ENCODE data around the gene TEK. TPM values are rescaled to one million over a fixed set of nuclear protein-coding genes. Genes with fewer than 3 reads are reported as not detected.

Gene TEK
- total RNA-seq = 1 to 10 TPM; 1.6 to 6.3 TPM

DNA sequence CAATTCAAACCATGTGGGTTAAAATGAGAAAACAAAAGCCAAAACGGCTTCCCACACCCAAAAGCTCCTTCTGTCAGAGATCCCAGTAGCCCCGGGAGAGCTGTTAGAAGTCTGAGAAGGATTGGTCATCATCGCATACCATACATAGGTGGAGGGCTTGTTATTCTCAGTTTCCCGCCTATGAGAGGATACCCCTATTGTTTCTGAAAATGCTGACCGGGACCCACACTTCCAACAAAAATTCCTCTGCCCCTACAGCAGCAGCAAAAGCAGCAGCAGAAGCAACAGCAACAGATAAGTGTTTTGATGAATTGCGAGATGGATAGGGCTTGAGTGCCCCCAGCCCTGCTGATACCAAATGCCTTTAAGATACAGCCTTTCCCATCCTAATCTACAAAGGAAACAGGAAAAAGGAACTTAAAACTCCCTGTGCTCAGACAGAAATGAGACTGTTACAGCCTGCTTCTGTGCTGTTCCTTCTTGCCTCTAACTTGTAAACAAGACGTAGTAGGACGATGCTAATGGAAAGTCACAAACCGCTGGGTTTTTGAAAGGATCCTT lies at the start of gene TEK:
Gene TEK, plus strand, starts transcription at position 245 of the 561 bp plus-strand sequence. CDS start 366 bp downstream, outside the sequence.
- Histone ChIP-seq H3K27ac (no peak within 1 kb of the TSS), H3K9ac (ENCODE audit: low read depth in 2 of 2, low read length in 2 of 2) (no peak within 1 kb of the TSS), H3K27me3 (no peaks in the 10 kb centered on the region), H3K9me3 (no peaks in the 10 kb centered on the region), H3K4me1 (no peaks in the 10 kb centered on the region), H3K36me3 (no peaks in the 10 kb centered on the region), H3K4me3 (no peak within 1 kb of the TSS)
- DNase-seq = no peak
- intact Hi-C loops (cut with DNase I) = no loop called here
- TF ChIP-seq CTCF (IDR thresholded peaks at IDR 0.05) = no peak

DNA sequence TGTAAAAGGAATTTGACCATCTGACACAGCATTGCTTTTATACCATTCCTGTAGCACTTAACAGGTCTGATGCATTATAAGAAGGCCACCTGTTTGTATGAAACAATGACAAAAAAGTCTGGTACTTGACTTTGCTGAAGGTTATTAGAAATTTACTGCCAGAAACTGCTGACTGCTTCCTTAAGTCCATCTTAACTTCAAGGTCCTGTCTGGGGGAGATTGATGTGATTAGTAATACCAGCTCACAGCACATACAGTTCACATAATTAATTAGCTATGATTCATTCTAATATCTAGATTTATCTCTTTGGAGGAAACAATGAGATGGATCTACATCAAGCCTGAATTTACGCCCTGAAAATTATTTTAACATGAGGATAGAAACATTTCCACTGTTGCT lies 49.6 kb upstream of the TEK start:
- no peaks in the 10 kb centered on the region for H3K9me3 ChIP-seq
- intact Hi-C loops (cut with DNase I) = no loop called here
- no peak for DNase-seq
- no peaks in the 10 kb centered on the region for H3K27me3 ChIP-seq
- H3K9ac ChIP-seq (ENCODE audit: low read depth in 2 of 2, low read length in 2 of 2) = no peak overlapping the region
- no peaks in the 10 kb centered on the region for H3K36me3 ChIP-seq
- no peak for TF ChIP-seq CTCF (IDR thresholded peaks at IDR 0.05)
- no peak overlapping the region for H3K4me3 ChIP-seq
- no peaks in the 10 kb centered on the region for H3K4me1 ChIP-seq
- H3K27ac ChIP-seq = no peak overlapping the region

GRCh38 chr9:27059907-27060306 lies 49.1 kb upstream of the TEK start:
- no peak for TF ChIP-seq CTCF (IDR thresholded peaks at IDR 0.05)
- H3K9me3 ChIP-seq = no peaks in the 10 kb centered on the region
- H3K4me3 ChIP-seq = no peak overlapping the region
- H3K9ac ChIP-seq (ENCODE audit: low read depth in 2 of 2, low read length in 2 of 2) = no peak overlapping the region
- H3K36me3 ChIP-seq = no peaks in the 10 kb centered on the region
- no peaks in the 10 kb centered on the region for H3K4me1 ChIP-seq
- H3K27ac ChIP-seq = no peak overlapping the region
- intact Hi-C loops (cut with DNase I) = no loop called here
- no peak for DNase-seq
- H3K27me3 ChIP-seq = no peaks in the 10 kb centered on the region

GRCh38 chr9:27065288-27065687 lies 43.7 kb upstream of the TEK start:
- Histone ChIP-seq H3K36me3 (no peaks in the 10 kb centered on the region), H3K27me3 (no peaks in the 10 kb centered on the region), H3K9ac (ENCODE audit: low read depth in 2 of 2, low read length in 2 of 2) (no peak overlapping the region), H3K9me3 (no peaks in the 10 kb centered on the region), H3K27ac (no peak overlapping the region), H3K4me3 (no peak overlapping the region), H3K4me1 (no peaks in the 10 kb centered on the region)
- no peak for TF ChIP-seq CTCF (IDR thresholded peaks at IDR 0.05)
- no peak for DNase-seq
- intact Hi-C loops (cut with DNase I) = no loop called here

- DNase-seq = no peak
- Histone ChIP-seq H3K27ac (no peak overlapping the region), H3K4me3 (no peak overlapping the region), H3K36me3 (no peaks in the 10 kb centered on the region), H3K9me3 (no peaks in the 10 kb centered on the region), H3K27me3 (no peaks in the 10 kb centered on the region), H3K4me1 (no peaks in the 10 kb centered on the region), H3K9ac (ENCODE audit: low read depth in 2 of 2, low read length in 2 of 2) (no peak overlapping the region)
- intact Hi-C loops (cut with DNase I) = no loop called here
- no peak for TF ChIP-seq CTCF (IDR thresholded peaks at IDR 0.05)
Observed at GRCh38 chr9:27073841-27074728, 34.9 kb upstream of the TEK start.

Measured in colonic mucosa (tissue), 4 donors.